GM20431 (cell line): Measurements from ENCODE around the gene PKN2.

Source experiments
- in situ Hi-C: fragments of 300-500 bp; cut with MseI, MboI; formaldehyde crosslinking; loops from one replicate; pipeline ENCODE4 v1.15.0; 2020; ENCODE audit warnings: low sequenced_read_pairs; ENCODE audit not compliant: unreplicated experiment

PKN2 gene

GRCh38 chr1:88729297-88729696 is 45.2 kb downstream of the PKN2 start:
- in situ Hi-C loops = no loop called here

- in situ Hi-C loops = no loop called here
These were observed 46.1 kb downstream of the PKN2 start for GRCh38 chr1:88730132-88730675.

- in situ Hi-C loops = no loop called here
These were observed 46.9 kb downstream of the PKN2 start for GRCh38 chr1:88730995-88731394.

- in situ Hi-C loops = no loop called here
These were observed 47.6 kb downstream of the PKN2 start for GRCh38 chr1:88731475-88732269.

GRCh38 chr1:88735382-88735781 is 51.3 kb downstream of the PKN2 start:
- in situ Hi-C loops = no loop called here

GRCh38 chr1:88735909-88736308 is 51.8 kb downstream of the PKN2 start:
- in situ Hi-C loops = no loop called here

GRCh38 chr1:88736633-88737248 is 52.7 kb downstream of the PKN2 start:
- in situ Hi-C loops = no loop called here

GRCh38 chr1:88737338-88737927 is 53.4 kb downstream of the PKN2 start:
- in situ Hi-C loops = no loop called here

- in situ Hi-C loops = no loop called here
These were observed 56.7 kb downstream of the PKN2 start for GRCh38 chr1:88740784-88741183.

GRCh38 chr1:88741413-88741812 is 57.3 kb downstream of the PKN2 start:
- in situ Hi-C loops = no loop called here

- in situ Hi-C loops = no loop called here
These were observed 58.5 kb downstream of the PKN2 start for GRCh38 chr1:88742531-88742930.

GRCh38 chr1:88744142-88744541 is 60.1 kb downstream of the PKN2 start:
- in situ Hi-C loops = no loop called here

GRCh38 chr1:88746916-88747315 is 62.8 kb downstream of the PKN2 start:
- in situ Hi-C loops = no loop called here

GRCh38 chr1:88751714-88752113 is 67.6 kb downstream of the PKN2 start:
- in situ Hi-C loops = no loop called here

GRCh38 chr1:88753506-88753905 is 69.4 kb downstream of the PKN2 start:
- in situ Hi-C loops = no loop called here

- in situ Hi-C loops = no loop called here
These were observed 79.8 kb downstream of the PKN2 start for GRCh38 chr1:88763649-88764406.

GRCh38 chr1:88768187-88768586 is 84.1 kb downstream of the PKN2 start:
- in situ Hi-C loops = no loop called here

GRCh38 chr1:88768816-88769215 is 84.7 kb downstream of the PKN2 start:
- in situ Hi-C loops = no loop called here

- in situ Hi-C loops = no loop called here
These were observed 89.6 kb downstream of the PKN2 start for GRCh38 chr1:88773540-88774150.

GRCh38 chr1:88774151-88774556 is 90.1 kb downstream of the PKN2 start:
- in situ Hi-C loops = no loop called here
